ENCODE data around the gene MOK.

The MOK gene

GRCh38 chr14:102196902-102197230, 108.1 kb downstream of the MOK start:
- DNase-seq, result no peak

- no peak for DNase-seq
Measured at GRCh38 chr14:102196039-102196901, 108.7 kb downstream of the MOK start.

GRCh38 chr14:102195446-102195845, 109.5 kb downstream of the MOK start:
- no peak for DNase-seq

GRCh38 chr14:102194856-102195255, 110.1 kb downstream of the MOK start:
- DNase-seq, result no peak

GRCh38 chr14:102192840-102193502, 112.0 kb downstream of the MOK start:
- DNase-seq, result no peak

GRCh38 chr14:102189874-102190273, 115.1 kb downstream of the MOK start:
- no peak for DNase-seq

- no peak for DNase-seq
Measured at GRCh38 chr14:102188187-102188586, 116.8 kb downstream of the MOK start.

- DNase-seq, result no peak
Measured at GRCh38 chr14:102187568-102188001, 117.4 kb downstream of the MOK start.

GRCh38 chr14:102187044-102187443, 117.9 kb downstream of the MOK start:
- DNase-seq, result no peak

GRCh38 chr14:102185360-102185759, 119.6 kb downstream of the MOK start:
- DNase-seq, result no peak

- DNase-seq, result no peak
Measured at GRCh38 chr14:102184316-102185035, 120.5 kb downstream of the MOK start.

- DNase-seq, result no peak
Measured at GRCh38 chr14:102183886-102184285, 121.1 kb downstream of the MOK start.

- DNase-seq, result no peak
Measured at GRCh38 chr14:102182936-102183619, 121.9 kb downstream of the MOK start.

- no peak for DNase-seq
Measured at GRCh38 chr14:102182190-102182589, 122.8 kb downstream of the MOK start.

GRCh38 chr14:102181187-102181586, 123.8 kb downstream of the MOK start:
- DNase-seq, result no peak

GRCh38 chr14:102180248-102180998, 124.5 kb downstream of the MOK start:
- no peak for DNase-seq

Data from COR-L47 (cell line).